Esophagus mucosa (tissue), 1 donor: ENCODE measurements around the gene APMAP. TPM values are rescaled to one million over a fixed set of nuclear protein-coding genes. Genes with fewer than 3 reads are reported as not detected.
A peak's percentile ranks its signal among the peaks of the same experiment; 100 is the strongest.

ENCODE experiments used
- ATAC-seq: fragments of 200-7000 bp; cut with Tn5 transposase; one replicate; pipeline ENCODE4 v1.9.1; 2020
- total RNA-seq: library from RNA; stranded (reverse); gene quantifications from one replicate; pipeline ENCODE4 v1.2.4, GENCODE V29; 2023
- donor health status: DM: yes; HTN: yes; CAD: no.

The APMAP gene
- total RNA-seq, 1 donor from 2014 or later, result 26.1 TPM

DNA sequence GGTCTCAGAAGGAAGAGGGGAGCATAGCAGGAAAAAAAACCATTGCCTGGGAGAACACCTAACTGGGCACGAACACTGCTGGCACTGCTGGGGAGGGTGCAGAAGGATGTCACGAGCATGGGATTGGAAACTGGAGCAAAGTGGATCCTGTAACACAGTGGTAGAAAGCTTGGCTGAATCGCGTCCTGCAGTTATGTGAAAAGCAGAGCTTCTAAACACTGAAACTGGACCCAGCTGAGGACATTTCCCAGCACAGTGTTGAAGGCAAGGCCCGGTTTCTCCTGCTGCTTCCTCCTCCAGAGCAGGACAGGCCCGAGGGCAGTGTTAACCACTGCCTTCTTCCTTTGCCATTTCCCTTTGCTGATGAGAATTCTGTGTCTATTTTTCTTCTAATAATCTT is 6.7 kb downstream of the APMAP start:
- no peak for ATAC-seq

DNA sequence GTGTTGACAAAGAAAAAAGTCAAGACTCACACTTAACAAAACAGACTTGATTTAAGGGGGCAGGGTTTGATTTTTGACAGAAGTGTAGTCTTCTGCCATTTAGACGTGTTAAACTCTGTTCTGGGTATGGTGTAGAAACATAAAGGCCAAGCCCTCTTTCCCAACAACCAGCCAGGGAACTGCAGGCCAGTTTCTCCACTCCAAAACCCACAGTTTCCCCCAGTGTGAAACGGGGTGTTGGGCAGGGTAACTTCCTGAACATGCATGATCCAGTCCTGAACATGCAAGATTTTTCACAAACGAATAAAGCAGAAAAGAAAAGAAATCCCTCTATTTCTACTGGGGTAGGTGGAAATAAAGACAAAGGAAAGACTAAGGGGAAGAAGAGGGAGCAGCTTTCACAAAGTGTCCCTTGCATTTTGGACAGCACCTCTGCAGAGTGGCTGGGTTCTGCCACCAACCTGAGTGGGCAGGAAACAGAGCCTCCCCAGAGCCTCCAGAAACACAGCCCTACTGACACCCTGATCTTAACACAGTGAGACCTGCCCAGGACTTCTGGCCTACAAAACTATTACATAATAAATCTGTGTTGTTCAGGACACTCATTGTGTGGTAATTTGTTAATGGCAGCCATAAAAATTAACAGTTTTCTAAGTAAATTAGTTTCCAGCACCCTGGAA is 7.5 kb downstream of the APMAP start:
- ATAC-seq, result no peak

DNA sequence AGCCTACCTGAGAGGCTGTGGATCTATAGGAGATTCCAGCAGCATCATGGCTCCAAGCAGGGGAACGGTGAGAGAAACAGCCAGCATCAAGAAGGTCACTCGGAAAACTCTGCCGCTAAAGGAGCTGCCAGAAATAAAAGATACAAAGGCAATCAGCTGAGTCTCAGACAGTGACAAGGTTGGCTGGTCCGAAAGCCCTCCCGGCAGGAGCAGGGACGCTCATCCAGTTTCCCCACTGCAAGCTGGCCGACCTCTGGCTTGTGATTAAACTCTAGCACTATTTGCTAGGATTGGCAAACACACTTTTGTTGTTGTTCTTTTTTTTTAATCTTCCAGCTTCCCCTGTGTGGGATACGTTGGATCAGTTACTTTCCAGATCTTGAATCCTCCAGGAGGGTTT is 8.7 kb downstream of the APMAP start:
- ATAC-seq, result no peak

DNA sequence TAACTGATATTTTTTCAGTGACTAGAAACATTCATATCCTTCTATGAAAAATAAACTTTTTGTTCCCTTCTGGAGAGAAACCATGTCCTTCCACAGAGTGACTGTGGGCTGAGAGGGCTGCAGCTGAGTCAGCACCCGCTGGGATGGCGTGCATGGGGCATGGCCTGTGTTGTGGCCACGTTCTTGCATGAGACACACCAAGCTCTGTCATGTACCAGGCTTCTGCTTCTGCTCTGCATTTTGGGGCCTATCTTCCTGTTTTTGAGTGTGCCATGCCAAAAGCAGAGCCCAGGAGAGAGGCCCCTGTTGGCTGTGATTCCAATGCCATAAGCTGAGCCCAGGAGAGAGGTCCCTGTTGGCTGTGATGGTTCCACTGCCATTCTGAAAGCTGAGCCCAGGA is 10.8 kb downstream of the APMAP start:
- no peak for ATAC-seq

DNA sequence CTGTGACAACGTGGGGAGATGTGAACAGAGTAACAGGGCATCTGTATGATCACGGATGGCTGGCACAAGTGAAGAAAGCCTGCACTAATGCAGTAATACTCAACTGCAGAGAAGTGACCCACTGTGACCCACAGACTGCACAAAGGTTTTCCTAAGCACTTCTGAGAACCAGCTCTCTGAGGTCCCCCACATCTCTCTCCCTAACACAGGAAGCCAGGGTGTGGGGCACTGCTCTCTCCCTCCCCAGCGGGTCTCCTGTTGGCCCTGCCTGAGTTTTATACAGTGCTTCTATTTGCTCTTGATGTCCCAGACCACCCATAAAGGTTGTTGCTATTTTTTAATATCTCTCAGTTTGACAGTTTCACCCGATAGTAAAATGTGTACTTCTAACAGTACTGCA is 11.3 kb downstream of the APMAP start:
- no peak for ATAC-seq

DNA sequence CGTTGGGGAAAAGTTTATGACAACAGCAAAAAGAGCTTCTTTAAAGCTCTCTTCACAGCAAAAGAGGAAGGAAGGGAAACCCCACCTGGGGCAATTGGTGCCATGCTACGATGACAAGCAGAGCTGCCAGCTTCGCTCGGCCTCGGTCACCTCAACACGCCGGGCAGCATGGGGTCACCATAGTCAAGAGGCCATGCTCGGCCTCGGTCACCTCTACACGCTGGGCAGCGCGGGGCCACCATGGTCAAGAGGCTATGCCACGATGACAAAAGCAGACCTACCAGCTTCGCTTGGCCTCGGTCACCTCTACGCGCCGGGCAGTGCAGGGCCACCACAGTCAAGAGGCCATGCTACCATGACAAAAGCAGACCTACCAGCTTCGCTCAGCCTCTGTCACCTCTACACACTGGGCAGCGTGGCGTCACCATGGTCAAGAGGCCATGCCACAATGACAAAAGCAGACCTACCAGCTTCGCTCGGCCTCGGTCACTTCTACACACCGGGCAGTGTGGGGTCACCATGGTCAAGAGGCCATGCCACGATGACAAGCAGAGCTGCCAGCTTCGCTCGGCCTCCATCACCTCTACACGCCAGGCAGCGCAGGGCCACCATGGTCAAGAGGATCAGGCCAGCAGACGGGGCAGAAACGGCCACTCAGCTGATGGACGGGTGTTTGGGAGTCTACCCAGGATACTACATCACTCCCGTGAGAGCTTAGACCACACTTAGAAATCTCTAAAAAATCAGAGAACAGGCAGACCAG is 12.1 kb downstream of the APMAP start:
- no peak for ATAC-seq

DNA sequence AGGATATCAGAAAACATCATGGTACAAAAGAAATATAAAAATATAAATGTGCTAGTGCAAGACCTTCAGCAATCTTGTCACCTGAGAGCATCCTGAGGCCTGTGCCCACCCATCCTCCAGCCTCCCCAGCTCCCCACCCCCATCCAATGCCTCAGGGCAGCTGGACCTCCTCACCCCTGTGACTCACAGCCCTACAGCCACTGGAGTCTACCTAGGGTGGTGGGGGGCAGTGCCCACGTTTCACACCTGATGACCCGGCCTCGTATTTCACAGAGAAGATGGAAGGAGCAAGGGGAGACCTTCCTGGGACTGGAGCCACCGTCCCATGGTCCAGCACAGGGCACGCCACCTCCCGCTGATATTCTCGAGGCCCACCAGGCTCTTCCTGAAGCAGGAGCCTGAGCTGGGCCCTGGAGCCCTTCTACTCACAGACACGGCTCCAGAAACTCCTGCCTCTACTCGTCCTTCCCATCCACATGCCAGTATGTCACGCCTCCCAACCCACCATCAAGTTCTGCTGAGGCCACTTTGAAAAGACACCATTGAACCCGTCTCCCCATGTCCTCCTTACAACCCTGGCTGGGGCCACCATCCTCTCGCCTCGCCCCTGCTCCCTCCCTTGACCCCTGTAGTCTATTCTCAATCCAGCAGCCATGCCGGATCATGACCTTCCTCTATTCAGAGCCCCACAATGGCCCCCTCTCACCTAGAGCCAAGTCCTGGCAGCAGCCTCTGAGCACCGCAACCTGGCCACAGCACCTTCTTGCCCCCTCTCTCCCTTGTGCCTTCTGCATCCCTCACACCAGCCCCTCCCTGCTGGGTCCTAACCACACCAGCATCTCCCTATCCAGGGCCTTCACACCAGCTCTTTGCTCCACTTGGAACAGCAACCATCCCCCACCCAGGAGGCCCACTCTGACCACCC is 13.3 kb downstream of the APMAP start:
- ATAC-seq, result no peak

DNA sequence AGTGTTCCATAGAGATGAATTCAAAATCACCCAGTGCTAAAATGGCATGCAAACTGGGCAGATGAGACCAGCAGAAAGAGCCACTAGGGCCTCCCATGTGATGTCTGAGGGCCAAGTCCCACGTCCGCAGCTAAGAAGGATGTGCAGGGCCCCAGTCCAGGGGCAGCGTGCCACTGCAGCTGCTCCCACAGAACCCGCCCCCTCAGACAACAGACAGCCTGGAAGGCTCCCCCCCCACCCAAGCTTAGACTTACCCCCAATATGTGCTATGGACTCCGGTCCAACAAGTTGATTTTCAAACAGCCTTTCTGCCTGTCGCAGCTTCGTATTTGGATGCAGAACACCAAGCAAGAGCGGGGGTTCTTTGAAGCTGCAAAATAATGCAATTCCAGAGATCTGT is 14.0 kb downstream of the APMAP start:
- ATAC-seq, result no peak

DNA sequence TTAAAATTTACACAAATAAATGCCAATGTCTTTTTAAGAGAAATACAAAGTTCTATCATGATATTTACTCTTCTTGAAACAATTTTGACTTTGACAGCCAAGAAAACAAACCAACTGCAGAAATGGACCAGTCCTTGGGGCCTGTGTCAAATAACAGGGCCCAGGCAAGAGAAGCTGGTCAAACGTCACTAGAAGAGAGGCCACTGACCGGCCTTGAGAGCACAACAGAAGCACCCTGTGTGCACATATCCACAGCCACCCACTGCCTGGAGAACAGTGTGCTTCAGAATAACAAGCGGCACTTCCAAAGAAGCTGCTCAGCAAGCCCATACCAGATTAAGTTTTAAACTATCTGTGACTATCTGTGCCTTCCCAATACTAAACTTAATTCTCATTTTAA is 14.8 kb downstream of the APMAP start:
- no peak for ATAC-seq

DNA sequence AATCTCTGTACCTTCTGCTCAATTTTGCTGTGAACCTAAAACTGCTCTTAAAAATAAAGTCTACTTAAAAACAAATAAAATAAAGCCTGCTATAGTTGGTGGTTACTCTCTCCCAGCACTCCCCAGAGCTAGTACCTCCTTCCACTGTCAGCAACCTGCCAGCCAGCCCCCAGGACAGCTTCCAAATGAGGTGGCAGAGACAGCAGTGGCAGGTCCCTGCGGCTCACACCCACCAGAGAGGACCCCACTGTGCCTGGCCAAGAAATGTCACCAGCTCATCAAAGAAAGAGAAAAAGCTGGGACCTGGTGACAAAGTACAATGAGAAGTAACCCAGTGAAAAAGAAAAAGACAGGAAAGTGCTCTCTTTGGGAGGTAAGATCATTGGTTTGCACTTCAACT is 15.2 kb downstream of the APMAP start:
- ATAC-seq, result no peak

DNA sequence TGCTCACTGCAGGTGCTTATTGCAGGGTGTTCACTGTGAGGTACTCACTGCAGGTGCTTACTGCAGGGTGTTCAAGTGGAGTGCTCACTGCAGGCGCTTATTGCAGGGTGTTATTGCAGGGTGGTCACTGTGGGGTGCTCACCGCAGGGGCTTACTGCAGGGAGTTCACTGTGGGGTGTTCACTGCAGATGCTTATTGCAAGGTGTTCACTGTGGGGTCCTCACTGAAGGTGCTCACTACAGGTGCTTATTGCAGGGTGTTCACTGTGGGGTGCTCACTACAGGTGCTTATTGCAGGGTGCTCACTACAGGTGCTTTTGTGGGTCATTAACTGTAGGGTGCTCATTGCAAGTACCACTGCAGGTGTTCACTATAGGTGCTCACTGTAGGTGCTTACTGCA is 20.2 kb downstream of the APMAP start:
- no peak for ATAC-seq

DNA sequence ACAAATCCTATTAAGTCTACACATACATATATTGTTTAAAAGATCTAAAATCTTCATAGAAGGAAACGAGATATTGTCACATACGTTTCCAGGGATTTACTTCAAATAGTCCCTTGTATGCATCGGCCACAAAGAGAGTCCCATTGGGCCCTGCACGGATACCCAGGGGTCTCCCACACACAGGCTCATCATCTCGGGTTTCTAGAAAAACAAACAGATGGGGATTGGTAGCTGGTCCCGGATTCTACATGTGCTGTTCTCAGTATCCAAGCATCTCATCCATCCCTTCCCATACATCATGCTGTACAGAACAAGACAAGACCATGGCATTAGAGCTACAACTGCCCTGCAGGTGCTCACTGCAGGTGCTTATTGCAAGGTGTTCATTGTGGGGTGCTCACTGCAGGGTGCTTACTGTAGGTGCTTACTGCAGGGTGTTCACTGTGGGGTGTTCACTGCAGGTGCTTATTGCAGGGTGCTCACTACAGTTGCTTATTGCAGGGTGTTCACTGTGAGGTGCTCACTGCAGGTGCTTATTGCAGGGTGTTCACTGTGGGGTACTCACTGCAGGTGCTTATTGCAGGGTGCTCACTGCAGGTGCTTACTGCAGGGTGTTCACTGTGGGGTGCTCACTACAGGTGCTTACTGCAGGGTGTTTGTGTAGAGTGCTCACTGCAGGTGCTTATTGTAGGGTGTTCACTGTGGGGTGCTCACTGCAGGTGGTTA is 21.0 kb downstream of the APMAP start:
- no peak for ATAC-seq

DNA sequence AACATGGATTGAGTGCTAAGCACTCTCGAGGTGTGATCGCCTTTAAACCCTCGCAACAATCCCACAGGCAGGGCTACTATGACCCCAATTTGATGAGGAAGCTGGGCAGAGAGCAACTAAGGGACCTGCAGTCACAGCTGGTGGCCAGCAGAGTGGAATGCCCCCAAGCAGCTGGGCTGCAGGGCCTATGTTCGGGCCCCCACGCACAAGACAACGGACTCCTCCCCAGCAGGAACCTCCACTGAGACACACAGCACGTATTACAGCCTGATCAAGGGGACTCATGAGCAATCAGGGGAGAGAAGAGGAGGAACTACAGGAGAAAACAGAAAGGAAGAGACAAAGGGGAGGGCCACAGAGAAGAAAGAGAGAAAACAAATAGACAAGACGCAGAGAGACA is 21.8 kb downstream of the APMAP start:
- no peak for ATAC-seq

DNA sequence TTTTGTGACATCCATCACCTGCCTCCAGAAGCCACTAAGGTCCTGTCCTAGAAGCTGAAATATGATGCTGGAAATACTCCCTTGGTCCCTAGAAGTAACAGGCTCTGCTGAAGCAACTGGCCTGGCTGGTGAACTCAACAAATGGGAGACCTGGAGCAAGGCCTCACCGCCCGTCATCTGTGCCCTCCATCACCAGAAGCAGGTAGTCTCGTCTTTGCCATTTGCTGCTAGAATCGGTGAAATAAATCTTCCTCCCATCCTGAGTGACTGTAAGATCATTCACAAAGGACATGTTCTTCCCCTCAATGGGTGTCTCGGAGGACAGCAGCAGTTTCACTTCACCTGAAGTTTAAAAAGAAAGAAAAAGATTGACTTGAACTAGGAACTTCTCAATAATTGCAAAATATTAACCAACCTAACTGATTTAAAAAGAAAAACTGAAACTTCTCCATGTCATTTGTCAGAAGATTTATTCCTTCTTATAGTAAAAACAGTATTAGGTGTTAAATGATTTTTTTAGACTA is 22.5 kb downstream of the APMAP start:
- ATAC-seq, result no peak

DNA sequence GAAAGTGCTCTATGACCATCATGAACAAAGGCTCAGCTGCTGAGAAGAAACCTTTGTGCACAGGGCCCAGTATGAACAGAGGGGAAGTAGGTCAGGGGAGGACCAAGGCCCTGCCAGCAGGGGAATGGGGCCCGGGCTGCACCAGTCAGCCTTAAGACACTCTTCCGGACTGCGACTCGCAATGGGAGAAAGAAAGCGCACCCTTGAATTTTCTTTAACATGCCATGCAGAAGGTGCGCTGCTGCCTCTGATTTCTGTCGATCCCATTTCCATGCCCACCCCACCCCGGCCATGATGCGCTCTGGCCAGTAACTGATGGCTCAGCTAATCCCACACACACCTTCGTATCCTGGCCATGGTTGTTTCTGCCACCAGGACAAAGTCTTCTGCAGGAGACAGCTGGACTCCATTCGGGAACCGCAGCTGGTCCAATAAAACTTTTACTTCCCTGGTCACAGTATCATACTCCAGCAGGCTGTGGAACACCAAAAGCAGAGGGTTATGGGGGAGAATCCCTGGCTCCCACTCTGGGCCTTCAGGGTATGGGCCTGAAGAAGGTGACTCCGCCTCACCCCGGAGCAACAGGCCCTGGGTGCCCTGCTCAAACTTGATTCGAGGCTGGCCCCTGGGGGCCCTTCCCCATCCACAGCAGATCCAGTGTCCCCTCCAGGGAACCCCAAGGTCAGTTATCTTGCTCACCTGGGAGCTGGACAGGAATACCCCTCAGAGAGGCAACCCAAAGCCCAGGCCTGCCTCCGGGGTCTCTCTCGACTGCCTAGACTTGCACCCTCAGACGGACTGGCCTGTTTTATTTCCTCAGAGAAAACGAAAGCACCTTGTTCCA is 23.1 kb downstream of the APMAP start:
- no peak for ATAC-seq

DNA sequence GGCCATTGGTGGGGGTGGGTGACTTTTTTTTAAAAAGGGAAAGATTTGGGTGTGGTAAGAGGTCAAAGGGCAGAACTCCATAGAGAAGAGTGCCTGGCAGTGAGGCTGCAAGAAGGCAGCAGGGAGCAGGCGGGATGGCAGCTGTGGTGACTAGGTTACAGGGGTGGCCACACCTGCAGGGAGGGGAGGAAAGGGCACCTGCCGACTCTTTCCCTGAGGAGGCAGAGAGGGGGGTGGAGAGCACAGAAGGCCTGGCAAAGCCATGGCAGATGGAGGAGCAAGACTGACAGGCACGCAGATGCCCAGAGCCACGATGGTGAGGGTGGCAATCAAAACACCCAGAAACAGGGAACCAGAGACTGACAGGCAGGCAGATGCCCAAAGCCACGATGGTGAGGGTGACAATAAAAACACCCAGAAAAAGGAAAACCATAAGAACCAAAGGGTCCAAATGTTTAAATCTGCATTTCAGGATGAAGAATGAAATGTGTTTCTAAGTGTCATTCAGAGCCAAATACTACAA is 24.2 kb downstream of the APMAP start:
- ATAC-seq, result no peak

DNA sequence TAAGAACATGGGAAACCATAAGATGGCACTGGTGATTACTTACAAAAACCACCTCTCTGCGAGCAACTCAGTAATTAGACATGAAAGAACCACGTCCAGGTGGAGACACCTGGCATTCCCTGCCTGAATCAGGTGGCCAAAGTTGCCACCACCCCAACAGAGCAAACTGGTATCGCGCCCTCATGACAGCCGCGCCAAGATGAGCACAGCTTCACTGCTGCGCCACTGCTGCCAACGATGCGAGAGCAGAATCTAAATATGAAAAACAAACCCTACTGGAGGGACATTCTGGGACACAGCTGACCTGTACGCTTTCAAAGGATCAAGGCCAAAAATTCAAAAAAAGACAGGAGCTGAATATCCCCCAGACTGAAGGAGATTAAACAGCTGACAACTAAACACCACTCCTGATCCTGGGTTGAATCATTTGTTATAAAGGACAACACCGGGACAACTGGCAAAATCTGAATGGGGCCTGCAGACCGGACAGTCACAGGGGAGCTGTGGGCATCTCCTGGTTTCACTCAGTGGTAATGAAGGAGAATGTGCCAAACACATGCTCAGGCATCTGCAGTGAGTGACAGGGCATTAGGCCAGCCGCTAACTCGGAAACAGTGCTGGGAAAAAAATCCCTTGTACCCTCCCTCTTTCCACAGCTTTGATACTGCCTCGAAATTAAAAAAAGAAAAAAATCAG is 26.1 kb downstream of the APMAP start:
- ATAC-seq, result no peak

DNA sequence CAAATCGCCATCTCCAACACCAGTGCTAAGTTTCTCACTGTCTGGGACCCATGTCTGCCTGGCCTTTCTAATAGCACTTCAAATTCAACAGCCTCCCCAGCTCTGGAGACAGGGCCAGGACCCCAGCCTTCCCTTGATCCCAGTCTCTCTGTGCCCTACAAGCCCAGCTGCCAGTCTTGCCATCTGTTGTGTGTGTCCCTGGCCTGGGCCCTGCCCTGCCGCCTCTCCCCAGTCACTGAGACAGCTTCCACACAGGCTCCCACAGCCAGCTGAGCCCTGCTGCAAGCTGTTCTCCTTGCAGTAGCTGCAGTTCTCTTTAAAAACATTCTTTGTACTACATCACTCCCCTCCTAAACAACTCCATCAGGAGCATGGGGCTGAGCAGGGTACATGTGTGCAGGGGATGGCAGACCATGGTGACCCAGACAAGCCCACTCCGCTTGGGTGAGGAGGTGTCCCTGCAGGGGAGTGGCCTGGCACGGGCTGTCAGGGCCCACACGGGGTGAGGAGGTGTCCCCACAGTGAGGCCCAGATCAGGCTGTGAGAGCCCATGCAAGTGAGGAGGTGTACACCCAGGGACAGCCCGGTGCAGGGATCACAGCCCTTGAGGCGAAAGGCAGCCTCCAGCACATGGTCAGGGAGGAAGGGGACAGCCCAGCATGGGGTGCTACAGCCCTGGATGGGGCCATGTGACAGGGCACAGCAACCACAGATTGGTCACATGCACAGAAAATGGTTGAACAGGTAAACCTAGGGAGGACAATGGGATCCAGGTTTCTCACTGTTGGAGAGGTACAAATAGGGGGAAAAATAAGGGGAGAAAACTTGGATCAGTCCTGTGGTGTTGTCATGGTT is 27.3 kb downstream of the APMAP start:
- ATAC-seq, result peak; percentile 19

DNA sequence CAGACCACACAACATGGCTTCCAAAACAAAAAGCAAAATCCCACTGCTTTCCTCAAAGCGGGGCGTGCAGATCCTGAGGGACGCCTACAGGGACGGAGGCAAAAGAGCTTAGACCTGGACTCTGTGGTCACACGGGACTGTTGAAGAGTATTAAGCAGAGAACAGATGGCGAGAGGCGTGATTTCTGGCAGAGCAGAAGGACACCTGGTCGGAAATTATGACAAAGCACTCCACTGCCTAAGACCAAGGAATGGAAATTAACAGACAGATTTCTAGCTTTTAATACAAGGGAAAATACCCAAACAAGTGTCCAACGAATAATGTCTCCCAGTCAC is 28.1 kb downstream of the APMAP start:
- no peak for ATAC-seq
